Measurements from ENCODE around the gene PLS3.
A peak's percentile ranks its signal among the peaks of the same experiment; 100 is the strongest.
"Not testable (repeated sequence)": the region's sequence is repeated elsewhere in the genome, so short reads cannot be mapped to it uniquely, and the experiment has no call there.

PLS3 gene, protein sequence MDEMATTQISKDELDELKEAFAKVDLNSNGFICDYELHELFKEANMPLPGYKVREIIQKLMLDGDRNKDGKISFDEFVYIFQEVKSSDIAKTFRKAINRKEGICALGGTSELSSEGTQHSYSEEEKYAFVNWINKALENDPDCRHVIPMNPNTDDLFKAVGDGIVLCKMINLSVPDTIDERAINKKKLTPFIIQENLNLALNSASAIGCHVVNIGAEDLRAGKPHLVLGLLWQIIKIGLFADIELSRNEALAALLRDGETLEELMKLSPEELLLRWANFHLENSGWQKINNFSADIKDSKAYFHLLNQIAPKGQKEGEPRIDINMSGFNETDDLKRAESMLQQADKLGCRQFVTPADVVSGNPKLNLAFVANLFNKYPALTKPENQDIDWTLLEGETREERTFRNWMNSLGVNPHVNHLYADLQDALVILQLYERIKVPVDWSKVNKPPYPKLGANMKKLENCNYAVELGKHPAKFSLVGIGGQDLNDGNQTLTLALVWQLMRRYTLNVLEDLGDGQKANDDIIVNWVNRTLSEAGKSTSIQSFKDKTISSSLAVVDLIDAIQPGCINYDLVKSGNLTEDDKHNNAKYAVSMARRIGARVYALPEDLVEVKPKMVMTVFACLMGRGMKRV

DNA sequence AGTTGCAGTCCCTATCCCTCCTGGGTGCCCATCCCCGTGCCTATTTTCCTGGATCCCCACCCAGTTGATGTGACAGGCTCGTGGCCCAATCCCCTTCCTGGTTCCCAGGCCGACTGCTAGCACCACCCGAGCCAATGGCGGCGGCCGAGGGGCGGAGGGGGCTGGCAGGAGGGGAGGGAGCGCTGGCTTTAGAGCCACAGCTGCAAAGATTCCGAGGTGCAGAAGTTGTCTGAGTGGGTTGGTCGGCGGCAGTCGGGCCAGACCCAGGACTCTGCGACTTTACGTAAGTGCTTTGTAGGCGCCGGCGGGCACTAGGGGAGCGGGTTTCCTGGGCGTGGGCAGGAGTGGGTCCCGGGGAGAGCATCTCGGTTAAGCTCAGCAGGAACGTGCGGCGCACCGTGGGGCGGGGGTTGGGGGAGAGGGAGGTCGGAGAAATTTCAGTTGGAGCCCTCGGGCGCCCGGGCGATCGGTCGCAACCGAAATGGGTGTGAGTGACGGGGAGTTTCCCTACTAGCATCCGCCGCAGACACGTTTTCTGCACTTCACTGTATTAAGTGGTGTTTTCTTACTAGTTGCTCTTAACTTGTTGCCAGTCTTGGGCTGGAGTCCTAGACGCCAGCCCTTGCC, at the start of gene PLS3:
TSS of gene PLS3 (plus strand) at position 197 of the 627 bp plus-strand sequence. CDS start 49,077 bp downstream, outside the sequence.
- peak within 1 kb of the TSS; percentile 83 for H3K4me3 ChIP-seq (ENCODE audit: low read depth, low read length)

DNA sequence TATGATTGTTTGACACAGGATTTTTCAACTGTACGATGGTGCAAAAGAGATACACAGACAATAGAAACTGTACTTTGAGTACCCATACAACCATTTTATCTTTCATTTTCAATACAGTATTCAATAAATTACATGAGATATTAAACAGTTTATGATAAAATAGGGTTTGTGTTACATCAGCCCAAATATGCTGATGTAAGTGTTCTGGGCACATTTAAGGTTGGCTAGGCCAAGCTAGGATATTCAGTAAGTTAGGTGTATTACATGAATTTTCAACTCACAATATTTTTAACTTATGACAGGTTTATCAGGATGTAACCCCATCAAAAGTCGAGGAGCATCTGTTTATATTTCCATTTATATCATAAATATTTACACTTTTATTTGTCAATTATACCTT, 42.9 kb upstream of the PLS3 start:
- no peak overlapping the region for H3K4me3 ChIP-seq (ENCODE audit: low read depth, low read length)

DNA sequence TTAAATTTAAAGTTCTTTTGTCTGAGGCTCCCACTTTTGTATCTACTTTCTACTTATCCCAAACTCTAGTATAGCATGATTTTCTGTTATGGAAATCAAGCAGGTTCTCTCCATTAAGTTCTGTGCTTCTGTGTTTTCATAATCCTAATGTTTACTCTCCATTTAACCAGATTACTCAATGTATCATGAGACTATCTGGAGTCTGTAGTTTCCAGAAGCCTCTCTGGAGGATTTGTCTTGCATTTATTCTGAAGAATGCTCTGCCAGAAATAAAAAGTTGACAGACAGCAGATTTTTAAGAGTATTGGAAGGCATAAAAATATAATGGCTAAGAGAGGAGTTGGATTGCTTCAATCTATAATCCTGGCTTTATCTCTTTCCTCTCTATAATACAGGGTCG, 39.2 kb upstream of the PLS3 start:
- no peak overlapping the region for H3K4me3 ChIP-seq (ENCODE audit: low read depth, low read length)

DNA sequence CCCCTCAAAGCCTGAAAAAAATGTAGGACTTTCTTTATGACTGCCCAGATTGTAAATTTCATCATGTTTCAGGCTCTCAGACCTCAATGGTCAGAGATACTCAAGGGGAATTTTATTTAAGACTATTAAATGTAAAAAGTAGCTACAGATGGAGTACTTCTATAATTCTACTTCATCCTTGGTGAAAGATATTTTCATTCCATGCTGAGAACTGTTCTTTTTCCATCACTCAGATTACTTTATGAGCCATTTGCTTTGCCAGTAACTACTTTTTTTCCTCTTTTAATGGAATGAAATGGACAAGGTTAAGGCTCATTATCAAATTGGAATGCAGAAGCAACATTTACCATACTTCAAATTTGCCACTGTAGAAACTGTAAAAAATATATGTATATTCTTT, 38.0 kb upstream of the PLS3 start:
- H3K4me3 ChIP-seq (ENCODE audit: low read depth, low read length), result no peak overlapping the region

DNA sequence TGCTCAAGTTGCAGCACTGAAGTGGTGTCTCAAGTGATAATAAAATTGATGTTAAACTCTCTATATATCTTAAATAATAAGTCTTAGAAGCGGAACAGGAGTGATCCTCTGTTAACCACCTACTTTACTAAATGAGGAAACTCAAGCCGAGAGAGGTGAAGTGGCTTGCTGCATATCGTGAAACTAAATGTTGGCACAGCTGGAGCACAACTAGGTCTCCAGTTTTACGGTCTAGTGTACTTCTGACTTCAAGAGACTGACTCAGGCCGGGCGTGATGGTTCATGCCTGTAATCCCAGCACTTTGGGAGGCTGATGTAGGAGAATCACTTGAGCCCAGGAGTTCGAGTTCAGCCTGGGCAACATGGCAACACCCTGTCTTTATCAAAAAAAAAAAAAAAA, 35.5 kb upstream of the PLS3 start:
- no peak overlapping the region for H3K4me3 ChIP-seq (ENCODE audit: low read depth, low read length)

DNA sequence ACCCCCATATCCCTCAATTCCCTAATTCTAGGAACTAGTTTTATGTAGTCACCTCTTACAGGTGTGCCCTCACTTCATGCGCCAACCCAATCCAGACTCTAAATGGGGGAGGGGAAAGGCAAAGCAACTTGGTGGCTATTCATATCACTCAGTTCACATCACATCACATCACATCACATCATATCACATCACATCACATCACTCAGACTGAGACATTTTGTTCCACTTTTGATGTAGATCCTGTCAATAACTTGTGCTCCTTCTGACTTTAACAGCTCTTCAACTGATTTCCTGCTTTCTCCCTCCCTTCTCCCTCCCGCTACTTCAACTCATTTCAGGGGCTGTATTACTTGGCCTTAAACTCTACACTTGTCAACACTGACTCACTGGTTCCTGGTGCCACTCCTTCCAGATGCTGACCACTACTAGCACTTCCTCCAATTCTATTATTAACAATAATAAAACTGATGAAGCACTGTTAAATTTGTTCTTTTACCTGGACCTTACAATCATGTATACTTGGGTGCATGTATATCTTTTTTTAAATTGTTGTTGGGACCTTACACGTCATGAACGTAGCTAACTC, 29.1 kb upstream of the PLS3 start:
- no peak overlapping the region for H3K4me3 ChIP-seq (ENCODE audit: low read depth, low read length)

DNA sequence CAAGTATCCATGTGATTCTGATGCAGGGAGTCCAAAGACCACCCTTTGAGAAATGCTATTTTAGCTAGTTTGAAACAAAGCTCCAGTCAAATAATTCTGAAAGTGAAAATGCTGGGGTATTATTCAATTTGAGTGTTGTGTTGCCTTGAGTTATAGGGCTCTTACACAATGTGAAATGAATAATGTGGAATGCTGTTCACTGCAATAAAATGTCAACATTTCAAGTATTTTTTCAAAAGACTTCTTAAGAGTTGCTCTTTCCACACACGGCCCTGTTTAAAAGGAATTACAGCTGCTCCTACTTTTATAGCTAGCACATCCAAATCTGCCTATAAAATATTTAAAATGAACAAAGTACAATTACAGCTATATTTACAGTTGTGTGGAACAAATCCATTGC, 27.5 kb upstream of the PLS3 start:
- no peak overlapping the region for H3K4me3 ChIP-seq (ENCODE audit: low read depth, low read length)

DNA sequence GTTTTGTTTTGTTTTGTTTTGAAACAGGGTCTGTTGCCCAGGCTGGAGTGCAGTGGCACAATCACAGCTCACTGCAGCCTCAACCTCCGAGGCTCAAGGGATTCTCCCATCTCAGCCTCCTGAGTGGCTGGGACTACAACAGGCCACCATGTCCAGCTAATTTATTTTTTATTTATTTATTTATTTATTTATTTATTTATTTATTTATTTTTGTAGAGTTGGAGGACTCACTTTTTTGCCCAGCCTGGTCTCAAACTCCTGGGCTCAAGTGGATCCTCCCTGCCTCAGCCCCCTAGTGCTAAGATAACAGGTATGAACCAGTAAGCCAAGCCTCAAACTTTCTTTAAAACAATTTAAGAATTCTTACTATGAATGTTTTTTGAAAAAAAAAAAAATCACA, 26.6 kb upstream of the PLS3 start:
- H3K4me3 ChIP-seq (ENCODE audit: low read depth, low read length), result no peak overlapping the region

DNA sequence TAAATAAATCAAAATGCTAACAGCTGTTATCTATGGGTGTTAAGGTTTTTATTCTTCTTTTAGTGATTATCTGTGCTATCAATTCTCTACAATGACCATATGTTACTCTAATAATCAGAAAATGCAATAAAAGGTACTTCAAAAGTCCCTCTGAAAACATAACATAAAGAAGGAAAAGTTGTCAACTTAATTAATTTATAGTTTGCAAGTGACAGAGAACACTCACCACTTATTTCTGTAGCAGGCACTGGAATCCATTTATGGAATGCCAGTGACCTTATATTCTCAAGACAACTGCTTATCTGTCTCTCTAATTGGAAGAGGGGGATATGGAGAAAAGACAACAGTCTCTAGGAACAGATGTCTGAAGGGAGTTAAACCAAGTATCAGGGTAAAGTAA, 25.6 kb upstream of the PLS3 start:
- H3K4me3 ChIP-seq (ENCODE audit: low read depth, low read length), result no peak overlapping the region

DNA sequence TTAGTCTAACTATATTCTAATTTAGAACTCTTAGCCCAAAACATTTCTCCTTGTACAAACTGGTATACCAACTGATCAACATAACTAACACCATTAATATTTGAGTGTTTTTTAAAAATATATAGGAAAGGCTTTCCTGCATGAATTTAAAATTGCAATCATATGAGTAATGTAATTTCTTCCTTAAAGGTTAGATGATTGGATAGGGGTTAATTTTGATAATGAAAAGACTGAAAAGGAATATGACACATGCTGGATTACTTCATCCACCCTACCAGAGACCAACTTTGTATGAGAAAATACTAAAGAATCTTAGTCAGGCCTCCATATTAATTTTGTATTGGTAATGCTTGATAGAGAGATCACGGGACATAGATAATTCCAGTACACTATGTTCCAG, 25.1 kb upstream of the PLS3 start:
- no peak overlapping the region for H3K4me3 ChIP-seq (ENCODE audit: low read depth, low read length)

DNA sequence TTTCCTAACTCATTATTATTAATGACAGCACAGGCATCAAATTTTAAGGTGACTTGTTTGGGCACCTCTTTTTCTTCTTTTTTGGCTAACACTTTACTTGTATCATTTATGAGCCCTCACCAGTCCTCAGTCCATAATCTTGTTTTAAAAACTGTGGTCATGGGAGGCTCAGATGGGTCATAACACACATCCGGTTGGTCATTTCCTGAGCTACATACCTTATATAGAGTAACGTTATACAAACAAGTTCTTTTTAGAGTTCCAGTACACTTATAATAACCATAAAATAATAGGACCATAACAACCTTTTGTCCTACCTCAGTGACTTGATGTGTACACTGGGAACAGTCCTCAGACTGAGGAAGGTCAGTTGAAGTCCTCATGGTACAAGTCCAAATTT, 21.1 kb upstream of the PLS3 start:
- no peak overlapping the region for H3K4me3 ChIP-seq (ENCODE audit: low read depth, low read length)

DNA sequence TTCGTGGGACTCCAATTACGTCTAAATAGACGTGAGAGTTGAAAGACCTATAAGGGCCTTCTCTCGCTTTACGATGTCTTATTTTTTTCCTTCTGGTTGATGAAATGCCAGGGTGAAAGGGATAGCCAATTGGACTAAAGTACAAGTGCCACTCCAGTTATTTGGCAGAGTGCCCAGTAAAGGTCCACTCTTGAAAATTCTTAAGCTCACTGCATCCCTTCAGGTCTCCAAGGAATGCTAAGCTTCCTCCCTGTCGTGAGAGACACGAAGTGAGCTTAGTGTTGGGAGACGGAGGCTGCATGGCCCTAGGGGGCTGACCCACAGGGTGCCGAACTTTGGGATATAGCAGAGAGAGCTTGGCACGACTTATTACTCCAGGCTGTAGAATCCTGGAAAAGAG, 19.9 kb upstream of the PLS3 start:
- not testable (repeated sequence) for H3K4me3 ChIP-seq (ENCODE audit: low read depth, low read length)

DNA sequence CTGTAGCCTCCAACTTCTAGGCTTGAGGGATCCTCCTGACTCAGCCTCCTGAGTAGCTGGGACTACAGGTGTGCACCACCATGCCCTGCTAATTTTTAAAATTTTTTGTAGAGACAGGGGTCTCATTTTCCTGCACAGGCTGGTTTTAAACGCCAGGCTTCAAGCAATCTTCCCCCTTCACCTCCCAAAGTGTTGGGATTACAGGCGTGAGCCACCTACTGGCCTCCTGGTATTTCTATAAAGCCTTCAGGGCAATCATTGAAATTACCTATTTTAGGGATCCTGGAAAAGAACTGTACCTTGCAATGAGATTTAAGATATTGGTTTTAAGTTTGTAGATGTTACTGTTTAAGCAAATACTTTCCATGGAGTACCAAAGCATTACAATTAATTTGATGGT, 13.5 kb upstream of the PLS3 start:
- no peak overlapping the region for H3K4me3 ChIP-seq (ENCODE audit: low read depth, low read length)

DNA sequence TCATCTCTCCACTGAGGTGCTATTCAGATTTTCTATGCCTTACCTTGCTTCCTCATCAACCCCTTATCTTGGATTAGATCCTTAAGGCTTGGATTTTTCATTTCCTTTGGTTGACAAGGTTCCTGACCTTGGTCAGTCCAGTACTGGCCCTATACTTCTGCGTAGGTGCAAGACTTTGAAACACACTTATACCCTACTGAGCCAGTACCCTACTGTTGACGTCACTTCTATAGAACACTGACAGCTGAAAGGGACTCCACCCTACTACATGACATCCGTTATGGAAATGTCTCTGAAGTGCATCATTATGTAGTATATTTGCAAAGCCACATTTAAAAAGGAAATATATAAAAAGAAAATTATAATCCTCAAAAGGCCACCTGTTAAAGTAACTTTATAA, 12.0 kb upstream of the PLS3 start:
- H3K4me3 ChIP-seq (ENCODE audit: low read depth, low read length), result no peak overlapping the region

DNA sequence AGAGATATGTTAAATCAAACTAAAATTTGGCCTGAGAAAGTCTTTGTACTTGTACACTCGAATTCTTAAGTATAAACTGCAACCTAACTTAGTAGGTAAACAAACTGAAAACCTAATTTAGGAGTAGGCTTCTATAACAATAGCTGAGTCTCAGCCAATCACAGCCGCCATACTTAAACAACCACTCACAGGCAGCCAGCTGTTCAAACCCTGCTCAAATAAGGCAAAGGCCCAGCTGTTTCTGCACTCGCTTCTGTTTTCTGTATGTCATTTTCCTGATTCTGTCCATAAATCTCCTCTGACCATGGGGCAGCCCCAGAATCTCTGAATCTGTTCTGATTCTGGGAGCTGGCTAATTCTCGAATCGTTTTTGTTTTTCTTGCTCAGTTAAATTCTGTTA, 7.8 kb upstream of the PLS3 start:
- no peak overlapping the region for H3K4me3 ChIP-seq (ENCODE audit: low read depth, low read length)

DNA sequence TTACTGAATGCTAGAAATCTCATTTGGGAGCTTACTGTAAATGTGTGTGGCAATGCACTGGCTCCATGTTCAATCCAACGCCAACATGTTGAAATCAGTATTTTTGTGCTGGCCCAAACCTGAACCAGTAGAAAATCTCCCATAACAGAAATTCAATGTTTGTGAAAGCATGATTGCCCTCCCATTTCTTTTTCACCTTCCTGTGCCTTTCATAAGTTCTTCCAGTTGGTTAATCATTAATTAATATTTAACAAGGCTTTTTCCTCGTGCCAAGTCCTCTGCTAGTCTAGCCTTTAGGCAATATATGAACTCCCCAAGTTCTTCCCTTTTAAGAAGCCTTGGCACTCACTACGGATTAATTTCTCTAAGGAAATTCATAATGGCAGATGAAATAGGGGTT, 1.3 kb upstream of the PLS3 start:
- no peak overlapping the region for H3K4me3 ChIP-seq (ENCODE audit: low read depth, low read length)

DNA sequence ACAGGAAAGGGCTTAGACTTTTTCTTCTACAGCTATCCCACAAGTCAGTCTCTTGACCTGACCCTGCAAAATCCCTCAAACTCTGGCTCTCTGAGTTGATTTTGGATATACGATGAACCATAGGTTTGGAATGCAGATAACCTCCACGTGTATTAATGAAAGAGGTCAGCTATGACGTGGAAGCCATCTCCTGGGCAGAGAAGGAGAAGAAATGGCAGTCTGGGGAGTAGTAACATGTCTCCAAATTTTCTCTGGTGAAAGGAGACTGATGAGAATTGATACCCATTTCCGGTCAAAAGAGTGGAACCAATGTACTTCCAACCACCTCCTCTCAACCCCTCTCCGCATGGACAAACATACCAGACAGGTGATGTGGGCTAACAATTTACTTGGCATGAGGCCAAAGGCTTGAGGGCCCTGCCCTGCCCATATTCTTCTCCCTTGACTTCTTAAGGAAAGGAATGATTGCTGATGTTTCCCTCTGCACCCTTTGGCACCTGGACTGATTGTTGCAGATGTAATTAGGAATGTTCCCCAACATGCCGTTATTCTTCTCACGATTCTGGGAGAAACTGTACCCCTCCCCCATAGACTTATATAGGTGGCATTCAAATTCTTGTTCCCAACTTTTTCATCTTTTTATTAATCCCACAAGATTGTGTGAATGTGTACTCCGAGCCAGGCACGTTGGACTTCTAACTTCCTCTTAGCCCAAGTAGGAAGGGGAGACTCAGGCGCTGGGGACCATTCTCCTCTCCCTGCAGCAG, 580 bp upstream of the PLS3 start:
- peak overlapping the region; percentile 83 for H3K4me3 ChIP-seq (ENCODE audit: low read depth, low read length)

DNA sequence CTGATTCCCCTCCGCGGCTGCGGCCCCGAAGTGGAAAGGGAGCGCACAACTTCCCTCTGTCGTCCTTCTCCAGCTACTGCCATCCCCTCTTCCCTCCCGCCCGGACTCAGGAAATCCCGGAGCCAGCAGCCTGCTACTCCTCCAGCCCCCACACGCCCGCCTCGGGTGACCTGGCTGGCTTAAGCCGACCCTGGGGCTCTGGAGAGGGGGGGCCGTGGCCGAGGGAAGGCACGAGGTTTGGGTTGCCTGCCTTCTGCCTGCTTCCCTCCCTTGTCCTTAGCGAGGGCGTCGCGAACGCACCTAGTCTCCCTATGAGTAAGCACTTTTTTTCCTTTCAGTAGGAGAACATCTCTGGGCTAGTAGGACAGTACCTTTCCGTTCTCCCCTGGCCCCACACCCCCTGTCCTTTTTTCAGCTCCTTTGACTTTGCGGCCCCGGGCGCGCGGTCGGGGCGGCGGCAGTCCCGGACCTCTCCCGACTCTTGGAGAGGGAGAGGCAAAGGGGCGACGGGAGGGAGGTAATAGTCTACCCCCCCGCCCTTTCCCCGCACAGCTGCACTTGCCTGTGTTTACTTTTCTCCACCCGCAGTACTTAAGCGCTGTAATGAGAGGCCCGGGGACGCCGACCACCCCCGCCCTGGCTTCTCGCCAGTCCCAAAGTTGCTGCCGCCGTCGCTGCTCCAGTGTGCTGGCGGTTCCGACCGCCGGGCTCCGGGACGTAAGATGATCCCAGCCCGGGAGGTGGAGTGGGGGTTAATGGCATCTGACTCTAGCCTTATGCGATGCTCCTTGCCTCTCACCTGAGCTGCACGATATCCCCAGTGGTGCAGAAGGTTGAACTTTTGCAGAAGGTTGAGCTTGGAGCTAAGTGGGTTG, 868 bp downstream of the PLS3 start:
- H3K4me3 ChIP-seq (ENCODE audit: low read depth, low read length), result peak overlapping the region; percentile 83

DNA sequence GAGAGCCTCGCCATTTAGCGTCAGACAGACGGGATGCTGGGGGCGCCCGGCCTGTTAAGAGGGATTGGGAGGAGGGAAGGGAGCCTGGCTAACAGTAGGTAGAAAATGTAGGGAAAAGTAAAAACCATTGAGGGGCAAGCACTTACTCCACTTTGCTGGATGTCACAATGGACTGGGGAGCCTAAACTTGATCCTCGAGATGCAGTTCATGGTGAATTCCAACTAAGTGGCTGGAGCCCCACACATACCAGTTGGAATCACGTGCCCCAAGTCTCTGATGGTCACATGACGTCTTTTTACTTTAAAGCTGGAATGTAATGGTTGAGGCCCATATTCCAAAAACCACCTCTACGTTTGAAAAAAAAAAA, 1.5 kb downstream of the PLS3 start:
- H3K4me3 ChIP-seq (ENCODE audit: low read depth, low read length), result peak overlapping the region; percentile 83

DNA sequence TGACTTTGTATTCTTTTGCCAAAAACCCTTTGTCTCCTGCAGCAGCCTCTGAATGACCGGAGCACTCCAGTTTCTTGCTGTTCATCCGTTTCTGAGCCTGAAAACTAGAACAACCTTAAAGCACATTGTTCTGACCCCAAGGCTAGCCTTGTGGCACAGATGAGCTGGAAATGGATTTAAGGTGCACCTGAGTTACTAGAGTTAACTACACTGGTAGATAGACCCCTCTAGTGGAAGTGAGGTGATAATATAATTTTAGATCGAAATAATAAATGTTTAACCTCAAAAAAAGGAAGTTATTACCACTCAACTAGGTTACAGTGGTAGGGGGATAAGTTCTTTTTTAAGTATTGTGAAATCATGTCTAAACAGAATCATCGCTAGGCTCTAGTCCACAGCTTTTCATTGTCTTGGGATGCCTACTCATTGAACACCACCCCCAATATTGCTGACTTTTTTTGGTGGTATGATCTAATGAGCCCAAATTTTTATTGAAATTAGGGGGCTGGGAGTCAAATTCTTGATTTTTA, 2.7 kb downstream of the PLS3 start:
- no peak overlapping the region for H3K4me3 ChIP-seq (ENCODE audit: low read depth, low read length)

Data from iPS-11a (cell line).